ENCODE data around the gene RAB13. TPM values are rescaled to one million over a fixed set of nuclear protein-coding genes. Genes with fewer than 3 reads are reported as not detected.

Gene RAB13
- total RNA-seq, 1 donor from 2014 or later = 57.3 TPM

- no peak for DNase-seq (ENCODE audit: low spot score)
- intact Hi-C loops (cut with DNase I) = no loop called here
Measured at GRCh38 chr1:153941826-153942725, 44.1 kb downstream of the RAB13 start.

- intact Hi-C loops (cut with DNase I) = no loop called here
- DNase-seq (ENCODE audit: low spot score) = no peak
Measured at GRCh38 chr1:153940756-153941155, 45.4 kb downstream of the RAB13 start.

- intact Hi-C loops (cut with DNase I) = no loop called here
- no peak for DNase-seq (ENCODE audit: low spot score)
Measured at GRCh38 chr1:153939476-153939875, 46.7 kb downstream of the RAB13 start.

DNA sequence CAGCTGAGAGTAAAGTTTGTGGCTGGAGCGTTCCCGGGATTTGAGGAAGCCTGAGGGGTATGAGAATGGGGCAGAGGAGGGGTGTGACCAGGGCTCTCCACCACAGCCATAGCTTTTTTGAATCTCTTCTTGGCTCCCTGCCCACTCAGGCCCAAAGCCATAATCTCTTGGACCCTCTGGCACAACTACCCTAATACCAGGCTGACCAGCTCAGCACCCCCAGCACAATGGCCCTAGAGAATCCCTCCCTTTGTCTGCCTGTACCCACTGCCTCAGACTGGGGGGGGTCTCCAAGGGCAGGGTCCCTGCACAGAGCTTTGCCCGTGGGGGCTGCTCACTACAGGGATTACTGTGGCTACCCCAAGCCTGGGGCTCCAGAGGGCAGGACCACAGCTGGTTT lies 47.1 kb downstream of the RAB13 start:
- no peak for DNase-seq (ENCODE audit: low spot score)
- intact Hi-C loops (cut with DNase I) = no loop called here

DNA sequence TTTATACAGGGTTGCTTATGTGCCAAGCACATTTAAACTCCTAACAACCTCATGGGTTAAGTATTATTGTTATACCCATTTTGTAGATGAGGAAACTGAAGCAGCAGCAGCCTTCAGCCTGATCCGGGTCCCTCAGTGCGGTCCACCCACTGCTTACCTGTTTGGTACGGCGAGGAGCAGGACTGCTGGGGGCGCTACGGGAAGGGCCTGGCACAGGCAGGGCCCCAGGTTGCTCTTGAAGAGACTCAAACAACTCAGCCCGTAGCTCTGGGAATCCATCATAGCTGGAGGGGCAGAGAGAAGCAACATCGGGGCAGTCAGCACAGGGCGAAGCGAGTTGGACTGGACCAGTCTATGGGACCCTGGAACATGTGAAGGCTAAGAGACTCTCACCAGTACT lies 48.8 kb downstream of the RAB13 start:
- intact Hi-C loops (cut with DNase I) = no loop called here
- no peak for DNase-seq (ENCODE audit: low spot score)

- intact Hi-C loops (cut with DNase I) = no loop called here
- DNase-seq (ENCODE audit: low spot score) = no peak
Measured at GRCh38 chr1:153936011-153936802, 49.9 kb downstream of the RAB13 start.

GRCh38 chr1:153934746-153935145 lies 51.4 kb downstream of the RAB13 start:
- peak; percentile 19 for DNase-seq (ENCODE audit: low spot score)
- intact Hi-C loops (cut with DNase I) = no loop called here

GRCh38 chr1:153933955-153934354 lies 52.2 kb downstream of the RAB13 start:
- no peak for DNase-seq (ENCODE audit: low spot score)
- intact Hi-C loops (cut with DNase I) = no loop called here

GRCh38 chr1:153933430-153933829 lies 52.7 kb downstream of the RAB13 start:
- no peak for DNase-seq (ENCODE audit: low spot score)
- intact Hi-C loops (cut with DNase I) = no loop called here

- DNase-seq (ENCODE audit: low spot score) = no peak
- intact Hi-C loops (cut with DNase I) = no loop called here
Measured at GRCh38 chr1:153932156-153933131, 53.7 kb downstream of the RAB13 start.

Small RNAs within 50 kb of the gene (microRNA-seq; reads per million reads assigned to microRNA genes)
- not detected for gene MIR6737

Other genes with a start within 250 kb of the RAB13 start
- gene SLC27A3, start 210.9 kb downstream of the RAB13 start, total RNA-seq = 9.8 TPM
- 45.7 TPM for gene GATAD2B, start 63.4 kb downstream of the RAB13 start, total RNA-seq
- gene DENND4B, start 39.6 kb downstream of the RAB13 start, total RNA-seq = 42.7 TPM
- 20.6 TPM for gene CRTC2, start 27.7 kb downstream of the RAB13 start, total RNA-seq
- gene SLC39A1, start 22.8 kb downstream of the RAB13 start, total RNA-seq = 40.2 TPM
- gene CREB3L4, start 18.4 kb downstream of the RAB13 start, total RNA-seq = 3.8 TPM
- gene JTB, start 8.7 kb downstream of the RAB13 start, total RNA-seq = 61.7 TPM
- gene RPS27, start 4.4 kb upstream of the RAB13 start, total RNA-seq = 712 TPM
- 0.48 TPM for gene NUP210L, start 168.7 kb upstream of the RAB13 start, total RNA-seq
- gene TPM3, start 205.8 kb upstream of the RAB13 start, total RNA-seq = 364 TPM
- gene CFAP141, start 220.0 kb upstream of the RAB13 start, total RNA-seq = not detected
- 111 TPM for gene UBAP2L, start 234.6 kb upstream of the RAB13 start, total RNA-seq

Measured in cardiac septum (tissue), 1 donor.